Measurements from ENCODE around the gene DOCK2.
A peak's percentile ranks its signal among the peaks of the same experiment; 100 is the strongest.
"Not testable (repeated sequence)": the region's sequence is repeated elsewhere in the genome, so short reads cannot be mapped to it uniquely, and the experiment has no call there.

Gene DOCK2

DNA sequence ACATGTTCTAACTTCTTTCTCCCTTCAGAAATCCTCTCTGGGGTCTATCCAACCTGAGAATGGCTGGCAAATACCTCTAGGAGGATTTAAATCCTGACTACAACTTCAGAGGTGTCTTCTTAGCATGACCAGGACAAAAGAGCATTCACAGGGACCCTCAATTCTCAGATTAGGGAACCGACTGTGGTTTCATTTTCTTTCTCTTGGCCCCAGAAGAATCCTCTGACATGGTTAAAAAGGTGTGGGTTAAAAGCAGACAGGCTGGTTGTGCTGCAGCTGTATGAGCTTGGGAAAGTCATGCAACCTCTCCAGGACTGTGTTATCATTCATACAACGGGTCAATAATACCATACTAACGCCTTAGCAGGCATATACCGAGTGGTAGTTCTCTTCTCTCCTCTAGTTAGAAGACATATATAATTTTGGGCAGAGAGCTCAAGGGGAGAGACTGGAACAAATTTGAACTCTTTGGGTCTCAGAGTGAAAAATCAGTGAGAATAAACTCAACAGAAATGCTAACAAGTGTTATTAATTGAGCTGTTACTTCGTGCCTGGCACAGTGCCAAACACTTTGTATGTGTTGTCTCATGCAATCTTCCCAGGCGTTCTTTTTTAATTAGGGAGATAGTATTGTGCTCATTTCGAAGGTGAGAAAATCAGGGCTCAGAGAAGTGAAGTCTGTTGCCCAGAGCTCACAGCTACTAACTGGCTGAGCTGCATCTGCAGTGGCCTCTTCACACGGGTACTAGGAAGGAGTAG, 308.0 kb downstream of the DOCK2 start:
- no peak for DNase-seq (ENCODE audit: low spot score)
- TF ChIP-seq, protein P1, sequence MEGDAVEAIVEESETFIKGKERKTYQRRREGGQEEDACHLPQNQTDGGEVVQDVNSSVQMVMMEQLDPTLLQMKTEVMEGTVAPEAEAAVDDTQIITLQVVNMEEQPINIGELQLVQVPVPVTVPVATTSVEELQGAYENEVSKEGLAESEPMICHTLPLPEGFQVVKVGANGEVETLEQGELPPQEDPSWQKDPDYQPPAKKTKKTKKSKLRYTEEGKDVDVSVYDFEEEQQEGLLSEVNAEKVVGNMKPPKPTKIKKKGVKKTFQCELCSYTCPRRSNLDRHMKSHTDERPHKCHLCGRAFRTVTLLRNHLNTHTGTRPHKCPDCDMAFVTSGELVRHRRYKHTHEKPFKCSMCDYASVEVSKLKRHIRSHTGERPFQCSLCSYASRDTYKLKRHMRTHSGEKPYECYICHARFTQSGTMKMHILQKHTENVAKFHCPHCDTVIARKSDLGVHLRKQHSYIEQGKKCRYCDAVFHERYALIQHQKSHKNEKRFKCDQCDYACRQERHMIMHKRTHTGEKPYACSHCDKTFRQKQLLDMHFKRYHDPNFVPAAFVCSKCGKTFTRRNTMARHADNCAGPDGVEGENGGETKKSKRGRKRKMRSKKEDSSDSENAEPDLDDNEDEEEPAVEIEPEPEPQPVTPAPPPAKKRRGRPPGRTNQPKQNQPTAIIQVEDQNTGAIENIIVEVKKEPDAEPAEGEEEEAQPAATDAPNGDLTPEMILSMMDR (conservative IDR thresholded peaks at IDR 0.05; ENCODE audit: low read depth) = no peak
- POLR2A ChIA-PET (ENCODE audit: low non-redundant PET) = no interaction called here
- CTCF ChIA-PET = interaction anchor here (0.9 kb wide), 1 partner anchor 35 kb away, joined by 3 read pairs; the partner anchor contains the start of gene INSYN2B
- no peak overlapping the region for H3K27ac ChIP-seq

DNA sequence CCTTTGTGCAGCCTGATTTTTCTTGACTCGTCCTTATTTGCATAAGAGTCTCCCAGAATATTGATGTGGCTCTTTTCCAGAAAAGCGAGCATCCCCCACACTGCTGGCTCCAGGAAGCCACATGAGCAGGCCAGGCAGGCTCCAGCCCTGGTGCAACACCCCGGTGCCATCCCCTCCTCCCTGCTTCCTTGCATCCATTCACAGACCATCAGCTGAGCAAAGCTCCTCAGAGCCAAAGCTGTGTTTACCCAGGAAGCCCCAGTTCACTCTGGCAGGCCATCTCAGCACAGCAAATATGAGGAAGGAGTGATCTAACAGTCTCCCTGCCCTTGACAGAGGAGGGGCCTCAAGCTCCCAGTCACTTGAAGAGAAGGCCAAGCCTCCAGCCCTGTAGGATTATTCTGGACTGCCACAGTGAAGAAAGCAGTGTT, 308.8 kb downstream of the DOCK2 start:
- ChIA-PET POLR2A (ENCODE audit: low non-redundant PET) (no interaction called here), CTCF (interaction anchor here (0.6 to 0.9 kb wide), 2 partner anchors 34 to 43 kb away, joined by 3 read pairs; partner anchors contain the start of gene INSYN2B)
- DNase-seq (ENCODE audit: low spot score) = peak; percentile 20
- H3K27ac ChIP-seq = no peak overlapping the region
- TF ChIP-seq, protein P1 (conservative IDR thresholded peaks at IDR 0.05; ENCODE audit: low read depth) = no peak

DNA sequence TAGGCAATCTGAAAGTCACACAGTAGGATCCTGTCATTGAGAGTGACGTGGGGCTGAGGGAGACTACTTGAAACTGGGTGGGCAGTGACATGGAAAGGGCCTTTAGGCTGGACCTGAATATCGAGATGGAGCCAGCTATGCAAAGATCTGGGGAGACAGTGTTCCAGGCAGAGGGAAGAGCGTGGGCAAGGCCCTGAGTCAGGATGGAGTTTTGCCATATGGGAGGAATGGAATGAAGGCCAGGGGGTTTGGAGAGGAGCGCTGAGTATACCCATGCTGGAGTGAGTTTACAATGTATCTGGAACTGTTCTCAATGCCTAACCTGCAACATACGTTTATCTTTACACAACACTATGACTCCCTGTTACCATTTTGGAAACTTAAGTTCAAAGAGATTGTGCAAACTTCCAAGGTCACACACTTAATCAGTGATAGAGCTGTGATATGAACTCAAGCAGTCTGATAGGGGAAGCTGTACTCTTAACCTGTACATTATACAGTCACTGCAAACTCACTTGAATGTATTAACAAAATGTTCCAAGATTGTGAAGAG, 309.7 kb downstream of the DOCK2 start:
- H3K27ac ChIP-seq = no peak overlapping the region
- no peak for DNase-seq (ENCODE audit: low spot score)
- CTCF ChIA-PET = interaction anchor here (0.9 kb wide), 1 partner anchor 9 kb away, joined by 3 read pairs; no protein-coding TSS in a partner anchor
- POLR2A ChIA-PET (ENCODE audit: low non-redundant PET) = no interaction called here
- TF ChIP-seq, protein P1 (conservative IDR thresholded peaks at IDR 0.05; ENCODE audit: low read depth) = no peak

DNA sequence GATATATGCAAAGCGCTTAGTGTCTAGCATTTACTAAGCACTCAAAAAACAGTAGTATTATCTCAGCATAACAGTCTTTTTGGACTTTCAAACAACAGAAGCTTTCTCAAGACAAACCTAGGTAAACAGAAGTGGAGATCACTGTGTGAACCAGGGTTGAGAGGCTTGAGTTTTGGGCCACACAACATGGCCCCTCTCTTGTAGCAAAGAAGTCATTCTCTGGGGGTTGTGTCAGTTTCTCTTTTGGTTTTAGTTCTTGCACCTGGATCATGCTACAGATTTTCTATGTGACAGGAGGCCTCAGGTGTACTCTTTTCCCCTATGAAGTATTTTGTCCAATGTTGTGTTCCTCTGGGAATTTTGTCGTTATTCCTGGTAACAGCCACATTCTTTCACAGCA, 313.3 kb downstream of the DOCK2 start:
- TF ChIP-seq, protein P1 (conservative IDR thresholded peaks at IDR 0.05; ENCODE audit: low read depth) = no peak
- DNase-seq (ENCODE audit: low spot score) = no peak
- POLR2A ChIA-PET (ENCODE audit: low non-redundant PET) = no interaction called here
- no peak overlapping the region for H3K27ac ChIP-seq
- CTCF ChIA-PET = no interaction called here

DNA sequence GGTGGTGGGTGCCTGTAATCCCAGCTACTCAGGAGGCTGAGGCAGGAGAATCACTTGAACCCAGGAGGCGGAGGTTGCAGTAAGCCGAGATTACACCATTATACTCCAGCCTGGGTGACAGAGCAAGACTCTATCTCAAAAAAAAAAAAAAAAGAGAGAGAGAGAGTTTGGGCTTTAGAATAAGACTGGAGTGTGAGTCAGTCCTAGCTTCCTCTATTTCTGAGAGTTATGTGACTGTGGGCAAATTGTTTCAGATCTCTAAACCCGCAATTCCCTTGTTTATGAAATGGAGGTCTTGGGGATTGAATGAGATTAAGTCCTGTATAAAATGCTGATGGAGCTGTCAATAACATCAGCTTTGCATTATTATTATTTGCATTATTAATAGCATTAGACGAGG, 316.1 kb downstream of the DOCK2 start:
- DNase-seq (ENCODE audit: low spot score); POLR2A ChIA-PET (ENCODE audit: low non-redundant PET); H3K27ac ChIP-seq; CTCF ChIA-PET: not testable (repeated sequence)

DNA sequence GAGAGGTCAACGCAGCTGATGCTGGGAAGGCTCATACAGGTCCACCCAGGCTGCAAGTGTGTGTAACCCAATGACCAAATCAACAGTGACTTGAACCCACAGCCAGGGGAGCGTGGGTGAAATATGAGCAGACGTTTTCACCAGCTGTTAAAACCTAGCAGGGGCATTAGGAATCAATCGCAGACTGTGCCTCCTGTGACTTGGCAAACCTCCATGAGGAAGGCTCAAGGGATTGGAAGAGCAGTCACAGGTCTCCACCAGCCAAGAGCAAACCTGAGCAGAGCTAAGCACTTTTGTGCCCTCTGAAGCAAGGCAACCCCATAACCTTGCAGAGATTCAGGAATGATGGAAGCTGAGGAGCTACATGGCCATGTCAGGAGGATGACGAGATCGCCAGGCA, 317.7 kb downstream of the DOCK2 start:
- ChIA-PET POLR2A (ENCODE audit: low non-redundant PET) (no interaction called here), CTCF (interaction anchor here (0.6 kb wide), 1 partner anchor 97 kb away, joined by 5 read pairs; no protein-coding TSS in a partner anchor)
- no peak for DNase-seq (ENCODE audit: low spot score)
- no peak overlapping the region for H3K27ac ChIP-seq
- TF ChIP-seq, protein P1 (conservative IDR thresholded peaks at IDR 0.05; ENCODE audit: low read depth) = no peak

DNA sequence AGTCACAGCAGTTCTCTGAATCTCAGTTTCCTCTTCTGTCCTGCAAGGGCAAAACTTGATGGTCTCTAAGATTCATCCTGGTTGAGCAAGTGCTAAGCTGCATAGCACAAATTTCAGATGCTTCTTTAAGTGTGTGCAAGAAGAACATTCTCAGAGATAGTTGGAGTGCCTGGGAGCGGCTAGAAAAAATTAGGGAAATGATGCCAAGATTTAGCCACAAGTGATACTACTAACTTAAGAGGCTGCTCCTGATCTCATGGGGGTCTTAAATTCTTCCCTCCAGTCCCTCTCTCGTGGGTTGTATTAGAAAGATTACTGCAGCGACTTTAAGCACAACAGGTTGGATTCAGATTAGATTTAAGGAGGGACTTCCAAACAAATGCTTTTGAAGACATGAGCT, 319.1 kb downstream of the DOCK2 start:
- ChIA-PET CTCF (interaction anchor here (0.7 kb wide), 1 partner anchor 9 kb away, joined by 3 read pairs; no protein-coding TSS in a partner anchor), POLR2A (ENCODE audit: low non-redundant PET) (interaction anchor here (0.7 kb wide), 1 partner anchor 13 kb away, joined by 5 read pairs; no protein-coding TSS in a partner anchor)
- TF ChIP-seq, protein P1 (conservative IDR thresholded peaks at IDR 0.05; ENCODE audit: low read depth) = no peak

More for the DNA sequence above, 319.1 kb downstream of the DOCK2 start:
- H3K27ac ChIP-seq = no peak overlapping the region
- no peak for DNase-seq (ENCODE audit: low spot score)
